ENCODE results near the gene FHAD1. TPM values are rescaled to one million over a fixed set of nuclear protein-coding genes. Genes with fewer than 3 reads are reported as not detected.
"Not testable (repeated sequence)": the region's sequence is repeated elsewhere in the genome, so short reads cannot be mapped to it uniquely, and the experiment has no call there.

Gene FHAD1
- total RNA-seq, 1 donor, result 0.63 TPM

DNA sequence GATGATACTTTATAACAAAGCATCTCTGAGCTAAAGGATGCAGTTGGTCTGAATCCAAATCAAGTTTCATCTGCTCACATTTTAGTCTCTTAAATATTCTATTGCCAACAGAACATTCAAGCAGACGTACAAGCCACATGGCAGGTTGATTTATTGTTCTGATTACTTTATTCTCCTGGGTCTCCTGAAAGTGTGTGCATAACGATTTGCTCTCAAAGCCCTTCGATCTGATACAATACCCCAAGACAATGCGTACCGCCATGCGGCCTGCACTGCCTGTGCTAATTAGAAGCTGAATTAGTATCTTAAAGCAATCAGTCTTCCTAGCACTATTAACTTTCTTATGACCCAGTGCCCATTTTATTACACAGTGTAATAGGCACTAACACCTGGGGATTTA lies 56.9 kb downstream of the FHAD1 start:
- TF ChIP-seq, protein P1, sequence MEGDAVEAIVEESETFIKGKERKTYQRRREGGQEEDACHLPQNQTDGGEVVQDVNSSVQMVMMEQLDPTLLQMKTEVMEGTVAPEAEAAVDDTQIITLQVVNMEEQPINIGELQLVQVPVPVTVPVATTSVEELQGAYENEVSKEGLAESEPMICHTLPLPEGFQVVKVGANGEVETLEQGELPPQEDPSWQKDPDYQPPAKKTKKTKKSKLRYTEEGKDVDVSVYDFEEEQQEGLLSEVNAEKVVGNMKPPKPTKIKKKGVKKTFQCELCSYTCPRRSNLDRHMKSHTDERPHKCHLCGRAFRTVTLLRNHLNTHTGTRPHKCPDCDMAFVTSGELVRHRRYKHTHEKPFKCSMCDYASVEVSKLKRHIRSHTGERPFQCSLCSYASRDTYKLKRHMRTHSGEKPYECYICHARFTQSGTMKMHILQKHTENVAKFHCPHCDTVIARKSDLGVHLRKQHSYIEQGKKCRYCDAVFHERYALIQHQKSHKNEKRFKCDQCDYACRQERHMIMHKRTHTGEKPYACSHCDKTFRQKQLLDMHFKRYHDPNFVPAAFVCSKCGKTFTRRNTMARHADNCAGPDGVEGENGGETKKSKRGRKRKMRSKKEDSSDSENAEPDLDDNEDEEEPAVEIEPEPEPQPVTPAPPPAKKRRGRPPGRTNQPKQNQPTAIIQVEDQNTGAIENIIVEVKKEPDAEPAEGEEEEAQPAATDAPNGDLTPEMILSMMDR (IDR thresholded peaks at IDR 0.05; ENCODE audit: insufficient read depth, low read length), result no peak
- H3K4me3 ChIP-seq (ENCODE audit: low read depth, low read length), result no peak overlapping the region
- DNase-seq (ENCODE audit: low read depth), result no peak

DNA sequence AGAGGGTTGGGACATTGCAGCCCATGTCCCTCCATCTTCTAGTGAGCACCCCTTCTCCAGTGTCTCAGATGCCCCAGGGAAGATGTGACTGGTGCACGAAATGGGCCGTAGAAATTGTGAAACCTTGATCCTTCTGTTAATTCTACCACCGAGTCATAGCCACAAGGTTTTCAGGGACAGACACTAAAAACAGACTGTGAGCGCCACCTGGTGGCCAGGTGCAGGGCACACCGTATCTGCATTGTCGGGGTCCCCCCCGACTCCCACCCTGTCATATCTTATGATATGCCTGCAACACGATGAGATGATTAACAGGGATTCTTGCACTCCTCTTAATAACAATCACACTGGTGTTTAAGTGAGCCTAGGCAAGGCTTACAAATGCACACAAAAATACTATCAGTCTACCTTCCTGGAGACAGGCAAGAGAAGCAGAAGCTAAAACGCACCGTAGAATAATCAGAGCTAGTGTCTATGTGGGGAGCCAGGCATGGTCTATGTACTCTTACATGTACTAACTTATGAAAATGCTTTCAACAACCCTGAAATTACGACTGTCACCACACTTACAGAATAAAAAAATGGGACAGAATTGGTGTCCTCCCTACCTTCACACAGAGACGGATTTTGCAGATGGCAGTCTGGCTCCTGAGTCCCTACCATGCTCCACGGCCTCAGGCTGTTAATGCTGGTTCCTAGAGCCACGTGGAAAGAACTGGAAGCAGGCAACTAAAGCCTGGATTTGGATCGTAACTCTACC lies 57.9 kb downstream of the FHAD1 start:
- TF ChIP-seq, protein P1 (IDR thresholded peaks at IDR 0.05; ENCODE audit: insufficient read depth, low read length), result peak; percentile 80
- peak; percentile 34 for DNase-seq (ENCODE audit: low read depth)
- no peak overlapping the region for H3K4me3 ChIP-seq (ENCODE audit: low read depth, low read length)

DNA sequence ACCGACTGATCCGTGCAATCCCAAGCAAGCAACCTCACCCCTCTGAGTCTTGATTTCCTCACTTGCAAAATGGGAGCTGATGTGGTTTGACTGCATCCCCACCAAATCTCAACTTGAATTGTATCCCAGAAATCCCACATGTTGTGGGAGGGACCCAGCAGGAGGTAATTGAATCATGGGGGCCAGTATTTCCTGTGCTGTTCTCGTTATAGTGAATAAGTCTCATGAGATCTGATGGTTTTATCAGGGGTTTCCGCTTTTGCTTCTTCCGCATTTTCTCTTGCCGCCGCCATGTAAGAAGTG lies 58.4 kb downstream of the FHAD1 start:
- peak; percentile 41 for DNase-seq (ENCODE audit: low read depth)
- TF ChIP-seq, protein P1 (IDR thresholded peaks at IDR 0.05; ENCODE audit: insufficient read depth, low read length), result no peak
- H3K4me3 ChIP-seq (ENCODE audit: low read depth, low read length), result no peak overlapping the region

DNA sequence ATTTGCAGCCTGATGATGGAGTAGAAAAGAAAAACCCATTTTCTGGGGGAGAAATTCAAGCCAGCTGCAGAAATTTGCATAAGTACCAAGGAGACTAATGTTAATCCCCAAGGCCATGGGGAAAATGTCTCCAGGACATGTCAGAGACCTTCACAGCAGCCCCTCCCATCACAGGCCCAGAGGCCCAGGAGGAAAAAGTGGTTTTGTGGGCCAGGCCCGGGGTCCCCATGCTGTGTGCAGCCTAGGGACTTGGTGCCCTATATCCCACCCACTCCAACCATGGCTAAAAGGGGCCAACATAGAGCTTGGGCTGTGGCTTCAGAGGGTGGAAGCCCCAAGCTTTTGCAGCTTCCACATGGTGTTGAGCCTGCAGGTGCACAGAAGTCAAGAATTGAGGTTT lies 59.3 kb downstream of the FHAD1 start:
- H3K4me3 ChIP-seq (ENCODE audit: low read depth, low read length); DNase-seq (ENCODE audit: low read depth): not testable (repeated sequence)

DNA sequence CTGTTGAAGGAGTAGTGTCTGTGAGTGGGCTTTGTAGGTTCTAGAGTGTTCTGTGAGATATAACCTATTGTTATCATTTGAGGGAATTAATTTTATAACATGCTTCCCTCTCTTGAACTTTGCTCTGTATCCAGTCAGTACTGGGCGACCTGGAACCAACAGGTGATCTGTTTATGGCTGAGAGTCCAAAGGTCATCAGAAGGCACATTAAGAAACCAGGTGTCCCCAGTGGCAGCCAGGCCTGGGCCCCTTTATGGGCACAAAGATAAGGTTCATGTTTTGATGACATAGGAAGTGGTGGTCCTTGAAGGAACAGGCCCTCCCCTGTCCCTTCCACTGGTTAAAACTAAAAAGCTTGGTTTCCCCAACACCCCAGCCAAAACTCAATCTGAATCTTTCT lies 61.1 kb downstream of the FHAD1 start:
- no peak overlapping the region for H3K4me3 ChIP-seq (ENCODE audit: low read depth, low read length)
- TF ChIP-seq, protein P1 (IDR thresholded peaks at IDR 0.05; ENCODE audit: insufficient read depth, low read length), result no peak
- no peak for DNase-seq (ENCODE audit: low read depth)

DNA sequence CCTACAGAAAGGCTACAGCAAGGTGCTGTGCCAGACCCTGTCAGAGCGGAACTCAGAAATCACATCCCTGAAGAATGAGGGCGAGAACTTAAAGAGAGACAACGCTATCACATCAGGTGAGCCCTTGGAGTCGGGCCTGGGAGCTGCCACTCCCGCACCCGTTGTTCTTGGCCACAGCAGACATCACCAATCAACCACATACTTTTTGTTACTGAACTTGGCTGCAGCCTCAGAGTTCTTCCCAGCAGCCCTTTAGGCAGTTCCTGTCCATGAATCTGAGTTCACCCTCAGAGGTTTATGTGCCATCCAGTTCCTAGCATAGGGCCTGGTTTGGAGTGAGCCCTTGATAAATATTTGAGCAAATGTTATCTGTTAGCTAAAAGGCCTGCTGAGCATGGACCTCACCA lies 61.6 kb downstream of the FHAD1 start:
- H3K4me3 ChIP-seq (ENCODE audit: low read depth, low read length), result no peak overlapping the region
- TF ChIP-seq, protein P1 (IDR thresholded peaks at IDR 0.05; ENCODE audit: insufficient read depth, low read length), result no peak
- no peak for DNase-seq (ENCODE audit: low read depth)

DNA sequence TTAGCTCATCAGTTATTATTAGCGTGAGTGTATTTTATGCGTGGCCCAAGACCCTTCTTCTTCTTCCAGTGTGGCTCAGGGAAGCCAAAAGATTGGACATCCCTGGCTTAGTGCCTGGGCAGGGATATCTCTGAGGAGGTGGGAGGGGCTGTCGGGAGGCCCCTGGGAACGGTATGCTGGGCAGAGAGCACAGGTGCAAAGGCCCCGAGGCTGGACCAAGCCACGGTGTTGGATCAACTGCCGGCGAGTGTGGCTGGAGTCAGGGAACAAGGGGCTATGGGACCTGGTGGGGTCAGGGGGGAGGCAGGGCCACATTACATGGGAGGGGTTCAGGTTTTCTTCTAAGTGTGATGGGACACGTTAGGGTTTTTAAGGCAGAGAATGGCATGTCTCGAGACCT lies 62.7 kb downstream of the FHAD1 start:
- H3K4me3 ChIP-seq (ENCODE audit: low read depth, low read length), result no peak overlapping the region
- no peak for DNase-seq (ENCODE audit: low read depth)
- TF ChIP-seq, protein P1 (IDR thresholded peaks at IDR 0.05; ENCODE audit: insufficient read depth, low read length), result no peak
